ENCODE data around the gene DOP1A. TPM values are rescaled to one million over a fixed set of nuclear protein-coding genes. Genes with fewer than 3 reads are reported as not detected.

The DOP1A gene
- total RNA-seq, 1 experiment from 2014 or later = 2.6 TPM

GRCh38 chr6:83127258-83127657, 59.8 kb downstream of the DOP1A start:
- in situ Hi-C loops (cut with HindIII; ENCODE audit: low pct_unique_long_range_greater_than_20kb, low sequenced_read_pairs) = no loop called here
- DNase-seq (ENCODE audit: low read depth) = no peak

- no peak for DNase-seq (ENCODE audit: low read depth)
- in situ Hi-C loops (cut with HindIII; ENCODE audit: low pct_unique_long_range_greater_than_20kb, low sequenced_read_pairs) = no loop called here
Observed at GRCh38 chr6:83127976-83128375, 60.5 kb downstream of the DOP1A start.

DNA sequence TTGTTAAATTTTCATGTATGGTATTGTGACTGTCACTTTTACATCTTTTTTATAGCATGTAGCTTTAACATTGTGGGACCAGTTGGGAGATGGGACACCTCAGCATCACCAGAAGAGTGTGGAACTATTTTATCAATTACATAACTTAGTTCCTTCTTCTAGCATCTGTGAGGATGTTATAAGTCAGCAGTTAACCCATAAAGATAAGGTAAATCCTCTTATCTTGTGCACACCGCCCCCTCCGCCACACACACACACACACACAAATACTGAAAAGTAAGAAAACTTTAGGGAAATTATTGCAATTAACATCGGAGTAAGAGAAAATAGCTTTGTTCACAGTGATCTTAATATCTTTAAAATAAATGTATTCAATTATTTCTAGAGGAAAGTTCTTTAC, 64.7 kb downstream of the DOP1A start:
- DNase-seq (ENCODE audit: low read depth) = no peak
- in situ Hi-C loops (cut with HindIII; ENCODE audit: low pct_unique_long_range_greater_than_20kb, low sequenced_read_pairs) = no loop called here

- in situ Hi-C loops (cut with HindIII; ENCODE audit: low pct_unique_long_range_greater_than_20kb, low sequenced_read_pairs) = no loop called here
- DNase-seq (ENCODE audit: low read depth) = no peak
Observed at GRCh38 chr6:83138118-83138722, 70.7 kb downstream of the DOP1A start.

- in situ Hi-C loops (cut with HindIII; ENCODE audit: low pct_unique_long_range_greater_than_20kb, low sequenced_read_pairs) = no loop called here
- DNase-seq (ENCODE audit: low read depth) = no peak
Observed at GRCh38 chr6:83138758-83139157, 71.3 kb downstream of the DOP1A start.

DNA sequence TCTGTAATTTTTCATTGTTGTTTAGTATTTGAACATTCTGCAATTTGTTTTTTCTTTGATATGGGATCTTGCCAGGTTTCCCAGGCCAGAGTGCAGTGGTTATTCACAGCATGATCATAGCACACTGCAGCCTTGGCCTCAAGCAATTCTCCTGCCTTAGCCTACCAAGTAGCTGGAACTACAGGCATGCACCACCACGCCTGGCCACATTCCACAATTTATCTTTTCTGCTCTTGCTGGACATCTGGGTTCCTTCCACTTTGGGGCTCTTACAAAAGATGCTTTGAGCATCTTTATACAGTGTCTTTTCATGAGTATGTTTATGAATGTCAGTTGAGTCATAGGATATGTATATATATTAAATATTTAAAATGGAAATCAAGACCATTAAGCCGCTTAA, 83.6 kb downstream of the DOP1A start:
- in situ Hi-C loops (cut with HindIII; ENCODE audit: low pct_unique_long_range_greater_than_20kb, low sequenced_read_pairs) = no loop called here
- DNase-seq (ENCODE audit: low read depth) = no peak

DNA sequence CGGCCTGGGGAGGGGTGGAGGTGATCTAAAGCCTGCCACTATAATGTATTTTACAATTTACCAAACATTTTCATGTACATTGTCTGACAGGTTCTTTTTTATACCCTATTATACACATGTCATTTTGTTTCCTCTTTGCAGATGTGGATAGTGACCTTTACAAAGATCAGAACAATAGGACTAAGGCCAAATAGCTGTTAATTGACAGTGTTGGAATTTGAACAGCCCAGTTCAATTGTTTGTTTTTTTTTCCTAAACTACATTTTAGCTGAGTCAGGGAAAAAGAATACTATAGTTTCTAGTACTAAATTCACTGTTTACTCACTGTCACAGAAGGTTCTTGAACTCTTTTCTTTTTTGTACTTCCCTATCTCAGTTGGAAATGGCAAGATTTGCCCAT, 85.4 kb downstream of the DOP1A start:
- in situ Hi-C loops (cut with HindIII; ENCODE audit: low pct_unique_long_range_greater_than_20kb, low sequenced_read_pairs) = no loop called here
- no peak for DNase-seq (ENCODE audit: low read depth)

GRCh38 chr6:83153883-83154521, 86.5 kb downstream of the DOP1A start:
- no peak for DNase-seq (ENCODE audit: low read depth)
- in situ Hi-C loops (cut with HindIII; ENCODE audit: low pct_unique_long_range_greater_than_20kb, low sequenced_read_pairs) = no loop called here

- in situ Hi-C loops (cut with HindIII; ENCODE audit: low pct_unique_long_range_greater_than_20kb, low sequenced_read_pairs) = no loop called here
- DNase-seq (ENCODE audit: low read depth) = no peak
Observed at GRCh38 chr6:83155794-83156193, 88.3 kb downstream of the DOP1A start.

DNA sequence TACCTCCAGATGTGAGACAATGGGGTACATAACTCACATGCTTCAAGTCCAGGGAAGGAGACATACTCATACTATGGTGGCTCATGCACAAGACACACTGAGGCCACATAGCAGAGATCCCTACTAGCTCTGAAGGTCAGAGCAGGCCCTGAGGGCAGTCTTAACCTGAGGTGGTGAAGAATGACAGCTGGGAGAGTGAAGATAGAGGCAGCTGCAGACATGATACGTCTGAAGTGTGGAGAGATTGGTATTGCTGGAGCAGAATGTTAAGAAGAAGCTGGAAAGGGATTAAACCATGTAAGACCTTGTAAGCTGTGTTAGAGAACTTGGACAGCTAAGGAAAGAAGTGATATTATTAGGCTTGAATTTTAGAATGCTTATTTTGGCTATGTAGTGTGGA, 92.7 kb downstream of the DOP1A start:
- no peak for DNase-seq (ENCODE audit: low read depth)
- in situ Hi-C loops (cut with HindIII; ENCODE audit: low pct_unique_long_range_greater_than_20kb, low sequenced_read_pairs) = no loop called here

GRCh38 chr6:83167726-83168278, 100.3 kb downstream of the DOP1A start:
- in situ Hi-C loops (cut with HindIII; ENCODE audit: low pct_unique_long_range_greater_than_20kb, low sequenced_read_pairs) = no loop called here
- DNase-seq (ENCODE audit: low read depth) = no peak

DNA sequence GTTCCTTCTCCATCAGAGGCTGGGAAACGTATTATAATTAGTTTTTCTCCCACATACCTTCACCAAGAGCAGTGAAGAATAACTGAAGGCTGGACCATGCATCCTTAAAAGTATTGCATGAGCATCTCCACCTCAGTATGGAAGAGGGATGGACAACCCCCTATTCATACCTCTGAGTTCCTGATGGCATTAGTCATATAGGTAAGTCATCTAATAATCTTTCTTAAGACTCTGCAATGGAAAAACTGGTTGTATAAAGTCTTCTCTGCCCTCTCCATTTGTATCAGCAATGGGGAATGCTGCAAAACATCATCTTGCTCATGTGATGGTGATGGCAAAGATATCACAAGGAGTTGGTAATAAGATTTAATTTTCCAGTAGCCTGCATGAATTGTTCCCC, 101.1 kb downstream of the DOP1A start:
- in situ Hi-C loops (cut with HindIII; ENCODE audit: low pct_unique_long_range_greater_than_20kb, low sequenced_read_pairs) = no loop called here
- DNase-seq (ENCODE audit: low read depth) = no peak

DNA sequence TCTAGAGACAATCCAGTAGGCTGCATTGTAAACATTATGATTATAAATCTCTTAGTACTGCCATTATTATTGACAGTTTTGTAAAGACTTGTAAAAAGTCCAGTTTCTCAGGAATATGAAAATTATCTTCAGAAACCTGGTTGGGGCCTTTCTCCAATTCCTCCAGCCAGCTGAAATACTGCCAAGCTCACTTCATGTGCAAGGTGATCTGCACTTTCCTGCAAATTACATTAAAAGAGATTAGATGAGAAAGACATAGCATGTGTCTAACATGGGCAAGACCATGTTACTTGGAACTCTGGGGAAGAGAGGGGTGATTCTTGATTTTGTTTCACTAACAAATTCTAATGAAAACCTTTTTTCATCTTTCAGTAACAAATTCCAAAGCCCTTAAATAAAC, 101.6 kb downstream of the DOP1A start:
- in situ Hi-C loops (cut with HindIII; ENCODE audit: low pct_unique_long_range_greater_than_20kb, low sequenced_read_pairs) = no loop called here
- no peak for DNase-seq (ENCODE audit: low read depth)

DNA sequence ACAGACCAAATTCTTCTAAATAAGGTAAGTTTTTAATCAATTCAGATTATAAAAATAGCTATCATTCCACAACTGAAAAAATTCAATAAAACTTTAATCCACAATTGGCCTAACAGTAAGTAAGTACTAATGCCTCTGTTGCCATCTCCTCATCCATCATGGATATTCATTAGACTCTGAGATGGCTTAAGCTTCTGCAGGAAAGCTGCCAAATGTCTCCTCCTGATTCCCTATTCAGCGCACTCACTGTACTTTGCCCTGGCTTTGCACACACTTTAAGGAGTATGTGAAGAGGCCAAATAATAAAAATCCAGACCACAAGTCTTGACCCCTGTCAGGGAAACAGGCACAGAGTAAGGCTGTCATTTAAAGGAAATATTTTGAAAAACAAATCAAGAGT, 102.0 kb downstream of the DOP1A start:
- DNase-seq (ENCODE audit: low read depth) = no peak
- in situ Hi-C loops (cut with HindIII; ENCODE audit: low pct_unique_long_range_greater_than_20kb, low sequenced_read_pairs) = no loop called here

GRCh38 chr6:83176246-83176645, 108.8 kb downstream of the DOP1A start:
- in situ Hi-C loops (cut with HindIII; ENCODE audit: low pct_unique_long_range_greater_than_20kb, low sequenced_read_pairs) = no loop called here
- no peak for DNase-seq (ENCODE audit: low read depth)

GRCh38 chr6:83180426-83180950, 113.0 kb downstream of the DOP1A start:
- DNase-seq (ENCODE audit: low read depth) = no peak
- in situ Hi-C loops (cut with HindIII; ENCODE audit: low pct_unique_long_range_greater_than_20kb, low sequenced_read_pairs) = no loop called here

DNA sequence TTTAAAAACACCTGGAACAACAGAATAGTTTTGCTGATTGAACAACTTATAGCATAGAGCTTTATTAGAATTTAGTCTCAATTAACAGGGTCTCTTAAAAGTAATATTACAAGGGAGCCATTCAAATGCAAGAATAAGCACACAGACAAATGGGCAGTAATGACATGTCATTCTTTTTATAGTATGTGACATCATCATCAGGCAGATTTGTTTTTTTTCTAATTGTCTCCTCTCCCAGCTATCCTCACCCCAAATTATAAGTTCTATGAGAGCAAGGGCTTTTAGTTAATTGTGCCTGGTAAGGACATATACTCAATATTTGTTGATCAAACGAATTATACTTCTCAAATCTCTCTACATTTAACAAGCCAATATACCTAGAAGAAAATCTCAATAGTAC, 114.6 kb downstream of the DOP1A start:
- in situ Hi-C loops (cut with HindIII; ENCODE audit: low pct_unique_long_range_greater_than_20kb, low sequenced_read_pairs) = no loop called here
- DNase-seq (ENCODE audit: low read depth) = no peak

- in situ Hi-C loops (cut with HindIII; ENCODE audit: low pct_unique_long_range_greater_than_20kb, low sequenced_read_pairs) = no loop called here
- peak; percentile 64 for DNase-seq (ENCODE audit: low read depth)
Observed at GRCh38 chr6:83183082-83183828, 115.8 kb downstream of the DOP1A start.

- no peak for DNase-seq (ENCODE audit: low read depth)
- in situ Hi-C loops (cut with HindIII; ENCODE audit: low pct_unique_long_range_greater_than_20kb, low sequenced_read_pairs) = no loop called here
Observed at GRCh38 chr6:83185096-83185495, 117.6 kb downstream of the DOP1A start.

Measured in Caki2 (cell line).